Measurements from ENCODE around the gene TBC1D22A.
"Not testable (repeated sequence)": the region's sequence is repeated elsewhere in the genome, so short reads cannot be mapped to it uniquely, and the experiment has no call there.

TBC1D22A gene

DNA sequence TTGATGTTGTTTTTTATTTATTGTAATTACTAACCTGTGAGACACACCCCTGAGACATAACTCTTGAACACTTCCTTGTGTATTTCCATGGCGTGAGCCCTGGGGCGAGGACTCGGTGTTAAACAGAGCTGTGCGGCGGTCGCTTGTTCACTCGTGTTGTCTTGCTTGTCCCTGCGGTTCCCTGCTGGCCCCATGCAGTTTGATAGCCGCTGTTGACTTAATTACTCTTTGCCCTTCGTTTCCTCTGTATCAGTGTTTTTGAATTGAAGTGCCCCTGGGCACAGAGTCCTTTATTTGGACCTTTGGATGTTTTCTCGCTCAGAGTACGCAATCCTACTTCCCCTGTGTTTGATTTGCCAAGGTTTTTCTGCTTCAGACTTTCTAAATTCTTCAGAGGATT is 52.7 kb downstream of the TBC1D22A start:
- DNase-seq, result no peak

DNA sequence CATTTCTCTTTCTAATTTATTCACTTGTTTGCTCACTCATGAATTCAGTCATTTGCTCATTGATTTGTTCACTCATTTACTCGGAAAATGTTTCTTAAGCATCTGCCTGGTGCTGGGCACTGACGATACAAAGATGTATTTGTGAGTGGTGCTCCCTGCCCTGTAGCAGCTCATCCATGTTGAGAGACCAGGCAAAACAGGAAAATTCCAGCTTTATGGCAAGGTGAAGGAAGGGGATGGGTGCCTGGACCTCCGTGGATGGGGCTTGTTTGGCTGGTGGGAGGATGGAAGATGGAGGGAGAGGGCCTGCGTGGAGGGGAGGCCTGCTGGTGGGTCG is 53.1 kb downstream of the TBC1D22A start:
- no peak for DNase-seq

DNA sequence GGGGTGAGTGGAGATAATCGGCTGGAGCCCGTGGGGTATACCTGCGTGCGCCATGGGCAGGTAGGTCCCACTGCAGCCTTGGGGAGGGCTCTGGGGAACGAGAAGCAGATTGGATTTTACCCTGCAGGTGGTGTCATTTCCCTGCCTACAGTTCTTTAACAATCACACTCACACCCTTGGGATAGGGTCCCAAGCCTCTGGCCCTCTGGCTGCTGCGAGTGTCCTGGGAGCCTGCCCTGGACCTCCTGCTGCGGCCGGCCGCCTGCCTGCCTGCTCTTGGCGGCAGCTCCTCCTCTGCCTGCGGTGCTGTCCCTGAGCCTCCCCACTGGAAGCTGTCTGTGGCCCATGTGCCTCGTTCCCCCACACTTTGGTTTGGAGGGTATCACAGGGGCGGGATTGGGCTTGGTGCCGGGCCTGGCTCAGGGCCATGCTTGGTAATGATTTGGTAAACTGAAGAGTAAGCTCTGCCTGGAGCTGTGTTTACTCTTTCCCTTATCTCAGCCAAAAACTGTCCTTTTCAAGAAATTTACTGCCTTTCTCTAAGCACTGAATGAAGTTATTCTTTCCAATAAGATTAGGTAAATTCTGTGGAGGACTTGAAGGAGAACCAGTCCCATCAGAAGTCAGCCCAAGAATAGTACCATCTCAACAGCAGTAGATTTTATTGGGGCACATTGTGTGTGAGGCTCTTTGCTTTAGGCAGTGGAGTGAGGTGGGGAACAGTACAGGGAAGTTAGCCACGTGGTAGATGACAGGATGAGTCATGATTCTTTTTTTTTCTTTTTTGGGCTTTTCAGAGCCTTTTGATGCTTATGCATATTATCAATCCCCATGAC is 53.7 kb downstream of the TBC1D22A start:
- DNase-seq, result no peak

DNA sequence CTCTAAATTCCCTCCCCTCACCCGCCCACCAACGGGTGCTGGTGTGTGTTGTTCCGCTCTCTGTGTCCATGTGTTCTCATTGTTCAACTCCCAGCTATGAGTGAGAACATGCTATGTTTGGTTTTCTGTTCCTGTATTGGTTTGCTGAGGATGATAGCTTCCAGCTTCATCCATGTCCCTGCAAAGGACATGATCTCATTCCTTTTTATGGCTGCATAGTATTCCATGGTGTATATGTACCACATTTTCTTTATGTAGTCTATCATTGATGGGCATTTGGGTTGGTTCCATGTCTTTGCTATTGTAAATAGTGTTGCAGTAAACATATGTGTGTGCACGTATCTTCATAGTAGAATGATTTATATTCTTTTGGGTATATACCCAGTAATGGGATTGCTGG is 54.9 kb downstream of the TBC1D22A start:
- DNase-seq, result not testable (repeated sequence)

DNA sequence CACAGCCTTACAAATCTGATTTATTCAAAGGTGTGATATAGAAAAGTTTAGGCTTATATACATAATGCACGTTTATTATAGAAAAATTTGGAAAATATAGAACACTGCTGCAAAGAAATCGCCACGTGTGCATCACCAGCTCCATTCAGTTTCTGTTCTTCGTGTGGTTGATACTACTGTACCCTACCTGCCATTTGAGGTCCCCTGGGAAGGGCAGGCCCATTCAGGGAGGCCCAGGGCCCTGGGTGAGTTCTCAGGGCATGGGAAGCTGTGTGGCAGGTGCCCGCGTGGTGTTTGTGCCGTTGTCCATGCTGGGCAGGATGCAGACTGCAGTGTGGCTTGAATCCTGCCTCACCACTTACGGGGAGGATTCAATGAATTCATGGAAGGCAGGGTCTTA is 60.8 kb downstream of the TBC1D22A start:
- no peak for DNase-seq

DNA sequence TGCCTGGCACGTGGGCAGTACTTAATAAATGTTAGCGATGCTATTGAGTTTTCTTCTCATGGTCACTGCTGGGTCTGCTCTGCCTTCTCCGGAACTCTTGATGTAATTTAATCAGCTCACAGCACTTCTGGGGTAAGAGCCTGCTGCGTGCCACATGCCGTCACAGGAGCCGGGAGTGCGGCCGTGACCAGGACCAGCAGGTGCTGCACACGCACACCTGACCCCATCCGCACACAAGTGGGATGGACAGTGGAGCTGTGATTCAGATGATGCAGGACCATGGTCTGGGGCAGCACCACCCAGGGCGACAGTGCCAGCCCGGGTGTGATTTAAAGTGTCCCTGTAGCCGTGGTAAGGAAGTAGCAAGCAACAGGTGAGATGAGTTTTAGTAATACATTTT is 61.2 kb downstream of the TBC1D22A start:
- DNase-seq, result no peak

DNA sequence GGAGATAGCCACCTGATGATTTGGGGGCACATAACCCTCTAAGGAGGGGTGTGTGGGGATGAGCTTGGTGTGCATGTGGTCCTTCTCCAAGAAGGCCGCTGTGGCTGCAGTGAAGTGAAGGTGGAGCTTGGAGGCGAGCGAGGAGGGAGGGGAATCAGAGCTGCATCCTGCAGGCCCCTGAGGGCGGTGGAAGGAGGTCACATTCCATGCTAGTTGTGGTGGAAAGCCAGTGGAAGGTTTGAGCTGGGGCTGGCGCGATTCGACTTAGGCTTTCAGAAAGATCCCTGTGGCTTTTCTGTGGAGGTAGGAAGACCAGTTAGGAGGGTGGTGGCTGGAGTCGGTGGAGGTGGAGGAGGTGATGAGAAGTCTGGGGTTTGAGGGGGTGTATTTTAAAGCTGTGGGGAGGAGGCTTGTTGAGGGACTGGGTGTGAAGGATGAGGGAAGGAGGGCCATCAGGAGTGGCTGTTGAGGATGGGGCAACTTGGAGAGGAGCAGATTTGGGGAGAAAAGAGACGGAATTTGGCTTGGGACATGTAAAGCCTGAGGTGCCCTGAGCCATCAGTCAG is 62.0 kb downstream of the TBC1D22A start:
- no peak for DNase-seq

DNA sequence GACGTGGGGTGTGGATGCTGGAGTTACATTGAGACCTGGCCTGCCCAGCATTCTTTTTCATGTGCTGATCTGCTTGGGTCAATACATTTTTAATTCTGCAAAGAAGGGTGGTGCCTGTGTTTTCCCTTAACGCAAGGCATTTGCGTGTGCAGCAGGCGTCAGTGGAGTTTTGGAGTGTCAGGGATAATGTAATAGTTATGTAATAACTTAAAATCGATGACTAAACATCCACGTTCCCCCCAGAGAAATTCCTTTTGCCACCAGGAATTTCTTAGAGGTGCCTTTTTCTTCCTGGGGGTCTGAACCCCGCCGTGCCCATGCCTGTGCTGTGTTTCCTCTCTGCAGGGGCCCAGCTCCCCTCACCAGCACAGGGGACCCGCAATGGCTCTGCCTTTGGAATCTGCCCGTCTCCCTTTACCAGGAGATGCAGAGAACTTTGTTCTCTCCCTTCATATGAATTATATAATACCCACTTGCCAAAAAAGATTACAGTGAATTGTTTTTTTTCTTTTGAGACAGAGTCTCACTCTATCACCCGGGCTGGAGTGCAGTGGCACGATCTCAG is 62.6 kb downstream of the TBC1D22A start:
- no peak for DNase-seq

DNA sequence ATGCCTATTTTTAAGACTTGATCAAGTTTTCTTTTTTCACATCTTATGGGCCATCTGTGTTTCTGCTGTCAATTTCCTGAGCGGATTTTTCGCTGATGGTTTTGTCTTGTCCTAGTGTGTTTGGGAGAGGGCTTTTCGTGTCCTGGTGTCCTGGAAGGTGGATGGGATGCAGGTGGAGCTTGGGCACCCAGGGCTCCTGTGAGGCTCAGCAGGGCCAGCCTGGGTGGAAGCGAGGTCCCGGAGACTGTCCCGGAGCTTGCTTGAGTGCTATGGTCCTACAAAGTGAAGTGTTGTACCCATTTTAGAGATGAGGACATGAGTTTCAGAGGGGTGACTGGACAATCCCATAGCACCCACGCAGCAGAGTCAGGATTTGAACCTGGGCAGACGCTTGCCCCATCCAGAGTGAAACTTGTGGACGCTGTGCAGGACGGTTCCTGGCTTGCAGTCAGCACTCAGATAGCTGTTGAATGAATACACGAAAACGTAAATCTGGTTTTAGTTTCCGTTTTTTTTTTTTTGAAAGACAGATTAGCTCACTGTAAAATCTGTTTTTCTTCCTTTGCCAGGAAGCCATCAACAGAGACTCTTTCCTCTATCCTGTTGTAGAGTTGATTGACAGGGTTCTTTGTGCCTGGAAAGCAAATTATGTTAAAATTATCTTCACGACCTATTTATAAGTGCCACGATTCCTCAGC is 64.1 kb downstream of the TBC1D22A start:
- DNase-seq, result no peak

DNA sequence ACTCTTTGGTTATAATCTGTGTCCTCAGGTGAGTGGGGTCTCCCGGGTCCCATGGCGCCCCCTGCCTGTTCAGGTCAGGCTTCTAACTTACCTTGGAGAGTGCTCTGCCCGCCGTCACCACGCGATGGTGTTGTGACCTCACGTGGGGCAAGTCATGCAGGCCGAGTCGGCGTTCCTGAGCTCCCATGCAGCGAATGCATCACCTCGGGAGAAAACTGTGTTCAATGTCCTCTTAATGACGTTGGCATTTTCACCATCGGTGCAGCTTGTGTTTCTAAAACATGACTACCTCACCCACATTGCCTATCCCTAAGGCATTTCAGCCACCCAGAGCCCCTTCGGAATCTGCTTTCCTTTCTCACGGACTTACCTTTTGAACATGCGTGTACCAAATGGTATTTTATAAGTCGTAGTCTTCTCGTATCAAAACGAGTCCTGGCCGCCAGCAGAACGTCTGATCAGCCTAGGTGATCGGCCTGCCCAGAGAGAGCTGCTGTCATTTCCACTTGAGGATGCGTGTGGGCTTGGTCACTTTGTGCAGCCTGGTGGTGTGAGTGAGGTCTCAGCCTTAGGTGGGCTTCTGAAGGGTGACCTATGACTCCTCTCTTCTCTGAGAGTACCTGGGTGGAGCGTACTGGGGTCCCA is 64.8 kb downstream of the TBC1D22A start:
- DNase-seq, result no peak

DNA sequence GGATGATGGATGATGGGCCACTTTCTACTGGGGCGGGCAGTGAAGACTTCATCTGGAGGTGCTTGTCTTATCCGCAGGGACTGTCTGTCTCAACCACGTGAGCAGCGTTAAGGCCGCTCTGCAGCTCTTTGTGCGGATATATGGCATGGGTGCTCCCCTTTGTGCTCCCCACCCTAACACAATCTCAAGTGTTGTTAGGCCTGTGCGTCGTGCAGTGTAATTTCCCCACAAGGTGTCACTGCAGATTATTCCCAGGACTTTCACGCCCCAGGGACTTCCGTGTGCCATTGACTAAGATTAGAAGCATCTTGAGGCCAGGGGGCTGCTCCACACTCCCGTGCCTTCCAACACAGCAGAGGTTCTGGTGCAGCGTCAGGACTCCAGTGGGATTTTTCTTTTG is 65.3 kb downstream of the TBC1D22A start:
- DNase-seq, result no peak

DNA sequence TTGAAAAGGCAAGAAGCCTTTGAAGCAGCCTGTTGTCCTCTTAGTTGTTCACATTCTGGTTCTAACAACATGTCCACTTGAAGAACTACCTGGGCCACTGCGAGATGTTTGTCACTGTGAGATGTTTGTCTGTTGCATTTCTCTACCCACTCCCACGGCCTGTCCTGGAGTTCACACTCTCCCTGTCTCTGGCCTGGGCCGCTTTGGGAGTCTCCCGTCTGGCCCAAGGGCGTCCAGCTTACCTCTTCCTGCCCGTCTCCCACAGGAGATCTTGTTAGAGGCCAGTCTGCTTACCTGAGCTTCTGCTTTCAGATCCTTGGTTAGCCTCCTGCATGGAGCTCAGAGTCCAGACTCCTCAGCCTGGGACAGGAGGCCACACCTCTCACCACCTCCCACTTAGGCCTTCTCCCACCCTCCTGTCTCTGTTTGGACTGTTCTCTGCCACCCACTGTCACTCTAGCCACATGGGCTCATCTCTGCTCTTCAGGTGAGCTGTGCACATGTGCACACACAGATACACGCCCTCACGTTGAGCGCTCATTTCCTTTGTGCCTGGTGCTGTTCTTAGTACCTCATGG is 66.0 kb downstream of the TBC1D22A start:
- no peak for DNase-seq

DNA sequence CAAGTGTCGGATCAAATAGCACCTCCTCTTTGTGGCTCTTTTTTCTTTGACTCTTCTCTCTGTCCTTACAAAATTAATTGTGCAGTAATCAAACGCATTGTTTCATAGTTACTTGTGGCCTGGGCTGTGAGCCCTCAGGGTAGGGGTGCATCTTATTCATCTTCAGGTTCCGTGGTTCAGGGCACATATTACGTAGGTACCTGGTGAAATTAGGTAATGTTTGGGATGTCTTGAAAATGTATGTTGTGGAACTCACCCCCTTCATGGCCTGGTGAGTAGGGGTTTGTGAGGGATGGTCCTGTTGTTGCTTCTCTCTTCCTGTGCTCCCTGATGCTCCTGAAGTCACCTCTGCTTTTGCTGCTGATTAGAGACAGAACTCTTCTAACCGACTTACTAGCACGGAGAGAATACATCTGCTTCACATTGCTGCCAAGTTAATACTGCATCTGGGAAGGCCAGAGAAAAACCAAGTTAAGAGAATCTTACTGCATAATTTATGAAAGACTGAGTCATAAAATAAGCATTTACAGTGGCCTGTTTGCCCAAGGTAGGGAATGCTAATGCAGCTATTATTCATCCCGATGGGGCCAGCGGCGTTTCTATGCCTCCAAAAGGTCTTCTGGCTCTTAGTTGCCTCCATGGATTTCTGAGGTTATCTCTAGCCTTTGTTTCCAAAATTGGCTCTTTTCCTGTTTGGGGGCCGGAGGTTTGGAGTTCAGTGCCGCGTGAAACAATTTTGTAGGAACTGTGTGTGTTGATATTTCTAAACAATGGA is 66.9 kb downstream of the TBC1D22A start:
- DNase-seq, result no peak

DNA sequence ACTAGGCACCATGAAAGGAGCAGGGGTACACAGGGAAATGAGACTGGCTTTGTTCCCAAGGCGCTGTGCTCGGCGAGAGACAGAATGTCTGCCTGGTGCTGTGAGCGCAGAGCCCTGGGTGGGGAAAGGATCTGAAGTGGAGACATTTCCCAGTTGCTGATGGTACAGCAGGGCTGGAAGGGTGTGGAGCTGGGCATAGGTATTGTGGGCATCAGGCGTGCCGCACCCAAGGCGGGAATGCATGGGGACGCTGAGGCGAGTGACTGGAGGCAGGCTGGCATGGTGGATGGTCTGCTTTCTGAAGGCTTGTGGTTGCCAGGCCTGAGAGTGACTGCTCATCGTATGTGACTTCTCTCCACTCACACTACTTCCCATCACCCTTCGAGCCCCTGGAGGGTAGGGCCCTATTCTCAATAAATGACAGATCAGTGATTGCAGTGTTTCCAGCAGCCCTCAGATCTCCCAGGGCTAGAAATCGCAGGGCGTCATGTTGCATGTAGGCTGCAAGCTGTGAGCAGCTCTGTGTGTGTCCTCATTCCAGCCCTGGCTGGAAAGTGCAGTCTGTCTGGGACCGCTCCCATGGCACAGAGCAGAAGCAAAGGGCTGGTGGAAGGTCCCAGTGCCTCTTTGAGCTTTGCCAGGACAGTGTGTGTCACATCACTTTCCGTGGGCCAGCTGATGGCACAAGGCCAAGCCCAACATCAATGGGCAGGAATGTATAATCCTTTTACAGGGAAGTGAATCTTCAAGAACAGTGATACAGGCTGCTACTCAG is 67.7 kb downstream of the TBC1D22A start:
- DNase-seq, result no peak

DNA sequence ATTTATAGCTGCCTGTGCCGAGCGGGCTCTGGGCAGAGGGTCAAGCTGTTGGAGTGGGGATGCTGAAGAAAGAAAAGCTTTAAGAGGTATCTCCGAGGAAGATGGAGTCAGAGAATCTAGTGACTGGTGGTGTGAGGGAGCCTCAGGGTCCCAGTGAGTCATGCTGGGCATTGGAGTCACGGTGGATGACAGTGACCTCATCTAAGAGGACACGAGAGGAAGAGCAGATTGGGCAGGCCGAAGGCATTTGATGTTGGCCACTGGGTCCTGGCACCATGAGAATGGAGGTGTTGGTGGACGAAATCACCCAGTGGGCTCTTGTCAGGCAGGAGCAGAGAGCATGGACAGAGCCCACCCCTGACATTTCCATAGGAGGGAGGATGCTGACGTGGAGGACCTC is 68.4 kb downstream of the TBC1D22A start:
- DNase-seq, result no peak

DNA sequence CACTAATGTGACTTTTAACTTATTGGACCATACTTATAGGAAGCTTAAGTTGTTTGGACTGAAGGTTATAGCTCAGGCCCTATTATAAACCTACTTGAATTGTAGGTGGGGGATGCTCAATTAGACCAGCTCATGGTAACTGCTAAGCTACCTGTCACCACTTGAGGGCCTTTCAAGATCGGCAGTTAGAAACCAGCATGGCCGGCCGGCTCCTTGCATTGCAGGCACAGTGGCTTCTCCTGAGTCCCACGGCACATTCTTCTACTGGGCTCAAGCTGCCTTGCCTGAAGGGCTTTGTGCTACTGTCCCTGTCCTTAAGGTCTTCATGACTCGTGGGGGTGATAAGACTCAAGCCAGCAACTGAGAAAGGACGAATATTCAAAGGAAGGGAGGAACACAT is 70.8 kb downstream of the TBC1D22A start:
- no peak for DNase-seq

DNA sequence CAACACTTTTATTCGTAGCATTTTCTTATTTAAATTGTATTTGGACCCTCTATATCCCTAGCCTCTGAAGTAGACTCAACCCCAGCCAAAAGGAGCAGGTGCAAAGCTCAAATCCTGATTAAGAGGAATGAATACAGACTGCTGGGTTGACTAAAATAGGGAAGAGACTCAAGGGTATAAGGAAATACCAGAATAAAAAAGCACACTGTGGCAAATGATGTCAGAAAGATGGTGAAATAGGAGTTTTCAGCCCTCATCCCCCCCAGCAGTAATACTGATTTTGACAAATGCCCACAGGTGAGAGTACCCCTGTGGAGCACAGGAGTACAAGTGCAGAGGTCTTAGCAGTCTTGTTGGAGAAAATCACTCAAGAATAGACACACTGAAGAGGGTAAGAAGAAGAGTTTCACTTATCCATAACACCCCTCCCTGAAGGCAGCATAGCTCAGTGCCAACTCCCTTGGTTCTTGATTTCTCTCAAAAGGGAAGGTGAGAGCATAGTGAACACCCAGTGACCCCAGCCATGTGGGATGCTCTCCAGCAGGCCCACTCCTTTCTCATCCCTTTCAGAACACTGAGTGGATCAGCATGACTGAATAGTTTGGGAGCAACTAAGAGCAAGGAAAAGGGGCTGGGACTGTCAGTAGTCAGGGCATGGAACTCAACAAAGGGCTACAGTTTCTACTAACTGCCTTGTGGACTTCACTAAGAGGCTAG is 71.7 kb downstream of the TBC1D22A start:
- no peak for DNase-seq

DNA sequence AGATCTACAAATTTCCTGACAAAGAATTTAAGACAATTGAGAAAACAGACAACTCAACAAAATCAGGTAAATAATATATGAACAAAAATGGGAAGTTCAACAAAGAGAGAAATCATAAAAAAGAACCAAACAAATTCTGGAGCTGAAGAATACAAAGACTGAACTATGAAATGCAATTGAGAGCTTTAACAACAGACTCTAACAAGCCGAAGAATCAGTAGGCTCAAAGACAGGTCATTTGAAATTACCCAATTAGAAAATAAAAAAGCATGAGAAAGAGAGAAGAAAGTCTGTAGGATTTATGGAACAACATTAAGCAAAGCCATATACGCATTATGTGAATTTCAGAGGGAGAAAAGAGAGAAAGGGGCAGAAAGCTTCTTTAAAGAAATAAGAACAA is 72.8 kb downstream of the TBC1D22A start:
- DNase-seq, result no peak

DNA sequence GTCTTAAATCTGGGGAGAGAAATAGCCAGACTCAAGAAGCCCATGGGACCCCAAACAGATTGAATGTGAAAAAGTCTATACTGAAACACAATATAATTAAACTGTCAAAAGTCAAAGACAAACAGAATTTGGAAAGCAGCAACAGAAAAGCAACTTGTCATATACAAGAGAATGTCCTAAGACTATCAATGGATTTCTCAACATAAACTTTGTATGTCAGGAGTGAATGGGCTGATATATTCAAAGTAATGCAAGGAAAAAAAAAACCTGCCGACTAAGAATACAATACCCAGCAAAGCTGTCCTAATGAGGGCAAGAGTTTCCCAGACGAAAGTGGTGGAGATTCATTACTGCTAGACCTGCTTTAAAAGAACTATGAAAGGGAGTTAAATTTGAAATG is 73.2 kb downstream of the TBC1D22A start:
- no peak for DNase-seq

DNA sequence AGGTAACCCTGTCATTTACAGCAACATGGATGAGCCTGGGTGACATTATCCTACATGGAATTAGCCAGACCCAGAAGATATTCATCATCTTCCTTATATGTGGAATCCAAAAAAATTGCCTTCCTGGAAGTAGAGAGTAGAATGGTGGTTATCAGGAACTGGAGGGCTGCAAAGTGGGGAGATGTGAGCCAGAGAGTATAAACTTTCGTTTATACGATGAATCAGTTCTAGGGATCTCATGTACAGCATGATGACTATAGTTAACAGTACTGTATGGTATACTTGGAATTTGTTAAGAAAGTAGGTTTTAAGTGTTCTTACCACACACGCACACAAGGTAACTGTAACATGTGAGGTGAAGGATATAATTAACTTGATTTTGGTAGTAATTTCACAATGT is 79.1 kb downstream of the TBC1D22A start:
- no peak for DNase-seq

DNA sequence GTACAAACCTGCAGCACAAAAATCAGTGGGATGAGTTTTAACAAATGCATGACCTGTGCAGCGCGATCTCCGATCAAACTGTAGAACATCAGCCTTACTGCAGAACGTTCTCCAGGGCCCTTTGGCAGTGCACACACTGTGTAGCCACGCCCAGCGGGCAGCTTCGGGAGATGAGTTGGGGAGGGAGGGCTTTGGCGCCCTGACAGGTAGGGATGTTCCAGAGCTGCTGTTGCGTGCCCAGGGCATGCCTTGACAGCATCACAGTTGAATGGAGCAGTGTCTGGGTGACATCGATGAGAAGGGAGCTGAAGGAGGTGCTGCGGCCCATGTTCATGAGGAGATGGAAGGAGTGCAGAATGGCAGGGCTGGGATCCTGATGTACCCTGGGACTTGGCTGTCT is 80.2 kb downstream of the TBC1D22A start:
- no peak for DNase-seq

Measured in CD4-positive, alpha-beta T cell treated with Interleukin-4 for 1 hour (primary cell).